HFFc6 (cell line): ENCODE results near the gene KIF23. TPM values are rescaled to one million over a fixed set of nuclear protein-coding genes. Genes with fewer than 3 reads are reported as not detected.

Experiments
- DNase-seq: peaks from one replicate; pipeline ENCODE4 v3.0.0-alpha.2; 2018
- H3K27ac Mint-ChIP-seq: 2 replicates; pipeline ENCODE4 v1.8.0; 2020; ENCODE audit warnings: mild to moderate bottlenecking, mixed read lengths
- H3K27me3 Mint-ChIP-seq: 2 replicates; pipeline ENCODE4 v1.8.0; 2021; ENCODE audit warnings: mild to moderate bottlenecking, moderate library complexity, mixed read lengths; ENCODE audit not compliant: insufficient read depth
- H3K36me3 Mint-ChIP-seq: 2 replicates; pipeline ENCODE4 v1.8.0; 2021; ENCODE audit warnings: low read depth, mixed read lengths
- H3K4me1 Mint-ChIP-seq: 2 replicates; pipeline ENCODE4 v1.8.0; 2020; ENCODE audit warnings: low read depth, mixed read lengths
- H3K4me3 Mint-ChIP-seq: 2 replicates; pipeline ENCODE4 v1.8.0; 2020; ENCODE audit warnings: mild to moderate bottlenecking, moderate library complexity, mixed read lengths
- H3K9me3 Mint-ChIP-seq: 2 replicates; pipeline ENCODE4 v1.8.0; 2020; ENCODE audit warnings: mild to moderate bottlenecking, mixed read lengths
- total RNA-seq, 6 experiments: library from RNA; stranded (reverse); fragmentation: NEBNext Ultra II Directional; extraction: Animal tissue kit (Norgen Biotek cat#: 25700); gene quantifications; 2 replicates in 1 of 6; 3 replicates in 5 of 6; pipeline ENCODE4 v1.2.3, GENCODE V29; 2021
- TF ChIP-seq, protein P1 (sequence below): fragments of 200-600 bp; sonication (generic); IDR thresholded peaks from 2 replicates; pipeline ENCODE4 v1.5.0; 2021; ENCODE audit warnings: antibody characterized with exemption, mild to moderate bottlenecking

KIF23 gene
- total RNA-seq, 6 experiments from 2014 or later = 37.0 to 74.7 (median 64.6) TPM

DNA sequence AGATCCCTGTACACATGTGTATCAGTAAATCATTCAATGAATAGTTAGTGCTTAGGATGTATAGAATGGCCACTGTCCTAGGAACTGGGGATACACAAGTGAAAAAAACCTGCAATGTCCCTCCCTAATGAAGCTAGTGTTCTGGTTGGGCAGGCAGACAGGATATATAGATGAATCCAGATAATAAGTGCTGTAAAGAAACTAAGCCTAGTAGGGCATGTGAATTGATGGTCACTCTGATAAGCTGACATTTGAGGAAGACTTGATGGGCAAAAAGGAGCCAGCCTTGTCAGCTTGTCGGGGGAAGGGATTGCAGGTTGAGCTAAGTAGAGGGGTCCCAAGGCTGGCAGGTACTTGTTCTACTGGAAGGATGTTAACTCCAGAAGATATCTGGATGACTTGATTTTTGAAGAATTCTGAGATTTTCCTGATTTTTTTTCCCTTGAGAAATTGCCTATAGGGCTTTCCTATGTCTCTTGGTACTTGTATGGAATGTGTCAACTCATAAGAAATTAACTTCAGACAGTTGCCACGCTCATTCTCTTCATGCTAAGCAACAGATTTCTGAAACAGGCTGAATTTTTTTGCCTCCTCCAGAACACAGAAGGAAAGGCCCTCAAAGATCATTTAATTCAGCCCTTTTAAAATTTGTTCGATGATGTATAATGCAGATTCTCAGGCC lies 6.3 kb upstream of the KIF23 start:
- Mint-ChIP-seq H3K36me3 (no peaks in the 10 kb centered on the region), H3K4me1 (peaks cover 35% of the 10 kb centered on the region), H3K9me3 (no peaks in the 10 kb centered on the region), H3K27ac (no peak overlapping the region), H3K4me3 (no peak overlapping the region), H3K27me3 (no peaks in the 10 kb centered on the region)
- DNase-seq = no peak
- TF ChIP-seq, protein P1, sequence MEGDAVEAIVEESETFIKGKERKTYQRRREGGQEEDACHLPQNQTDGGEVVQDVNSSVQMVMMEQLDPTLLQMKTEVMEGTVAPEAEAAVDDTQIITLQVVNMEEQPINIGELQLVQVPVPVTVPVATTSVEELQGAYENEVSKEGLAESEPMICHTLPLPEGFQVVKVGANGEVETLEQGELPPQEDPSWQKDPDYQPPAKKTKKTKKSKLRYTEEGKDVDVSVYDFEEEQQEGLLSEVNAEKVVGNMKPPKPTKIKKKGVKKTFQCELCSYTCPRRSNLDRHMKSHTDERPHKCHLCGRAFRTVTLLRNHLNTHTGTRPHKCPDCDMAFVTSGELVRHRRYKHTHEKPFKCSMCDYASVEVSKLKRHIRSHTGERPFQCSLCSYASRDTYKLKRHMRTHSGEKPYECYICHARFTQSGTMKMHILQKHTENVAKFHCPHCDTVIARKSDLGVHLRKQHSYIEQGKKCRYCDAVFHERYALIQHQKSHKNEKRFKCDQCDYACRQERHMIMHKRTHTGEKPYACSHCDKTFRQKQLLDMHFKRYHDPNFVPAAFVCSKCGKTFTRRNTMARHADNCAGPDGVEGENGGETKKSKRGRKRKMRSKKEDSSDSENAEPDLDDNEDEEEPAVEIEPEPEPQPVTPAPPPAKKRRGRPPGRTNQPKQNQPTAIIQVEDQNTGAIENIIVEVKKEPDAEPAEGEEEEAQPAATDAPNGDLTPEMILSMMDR = no peak

DNA sequence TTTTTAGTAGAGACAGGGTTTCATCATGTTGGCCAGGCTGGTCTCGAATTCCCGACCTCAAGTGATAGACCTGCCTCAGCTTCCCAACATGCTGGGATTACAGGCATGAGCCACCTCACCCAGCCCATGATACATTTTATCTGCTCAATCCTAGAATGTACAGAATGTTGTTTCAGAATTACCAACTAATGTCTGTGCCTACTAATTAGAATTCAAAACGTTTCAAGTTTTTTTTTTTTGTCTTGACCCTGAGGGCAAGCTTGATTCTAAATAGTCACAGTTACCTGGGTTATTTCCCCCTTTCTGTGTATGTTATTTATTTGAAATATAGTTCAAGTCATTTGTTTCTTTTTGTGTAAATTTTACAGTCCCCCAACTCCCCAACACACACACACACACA lies 5.3 kb upstream of the KIF23 start:
- no peaks in the 10 kb centered on the region for H3K9me3 Mint-ChIP-seq

DNA sequence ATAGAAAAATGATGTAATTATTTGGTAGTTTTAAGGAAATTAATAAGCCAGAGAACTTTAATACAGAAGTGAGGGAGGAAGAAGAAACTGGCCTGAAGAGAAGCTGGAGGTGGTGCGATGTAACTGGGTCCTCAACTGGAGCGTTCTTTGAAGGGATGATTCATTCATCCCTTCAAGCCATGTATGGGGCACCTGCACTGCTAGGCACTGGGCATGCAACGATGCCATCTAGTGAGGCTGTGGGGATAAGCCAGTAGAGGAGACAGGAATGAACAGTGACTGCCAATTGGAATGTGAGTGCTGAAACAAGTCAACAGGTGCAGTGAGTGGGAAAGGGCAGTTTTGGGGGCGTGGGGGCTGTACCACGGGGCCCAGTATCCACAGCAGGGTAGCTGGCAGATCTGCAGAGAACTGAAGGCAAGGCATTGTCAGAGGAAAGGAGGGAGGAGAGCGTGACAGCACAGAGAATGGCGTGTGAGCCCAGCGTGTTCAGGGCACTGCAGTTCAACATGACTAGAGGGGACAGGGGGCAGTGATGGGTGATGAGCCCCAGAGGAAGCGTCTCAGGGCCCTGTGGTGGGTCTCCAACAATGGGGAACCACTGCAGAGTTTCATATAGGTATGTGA lies 3.8 kb upstream of the KIF23 start:
- Mint-ChIP-seq H3K4me3 (no peak overlapping the region), H3K9me3 (no peaks in the 10 kb centered on the region), H3K36me3 (0 out of 2 replicates have a peak, but pooled peaks cover 3% of the 10 kb centered on the region), H3K27ac (no peak overlapping the region), H3K27me3 (no peaks in the 10 kb centered on the region), H3K4me1 (peaks cover 13% of the 10 kb centered on the region)
- DNase-seq = peak; percentile 40
- TF ChIP-seq, protein P1 = peak; percentile 62

More for the DNA sequence above, 5.3 kb upstream of the KIF23 start:
- TF ChIP-seq, protein P1 = no peak
- Mint-ChIP-seq H3K4me1 (peaks cover 25% of the 10 kb centered on the region), H3K4me3 (no peak overlapping the region), H3K27me3 (no peaks in the 10 kb centered on the region), H3K36me3 (no peaks in the 10 kb centered on the region), H3K27ac (no peak overlapping the region)
- no peak for DNase-seq

DNA sequence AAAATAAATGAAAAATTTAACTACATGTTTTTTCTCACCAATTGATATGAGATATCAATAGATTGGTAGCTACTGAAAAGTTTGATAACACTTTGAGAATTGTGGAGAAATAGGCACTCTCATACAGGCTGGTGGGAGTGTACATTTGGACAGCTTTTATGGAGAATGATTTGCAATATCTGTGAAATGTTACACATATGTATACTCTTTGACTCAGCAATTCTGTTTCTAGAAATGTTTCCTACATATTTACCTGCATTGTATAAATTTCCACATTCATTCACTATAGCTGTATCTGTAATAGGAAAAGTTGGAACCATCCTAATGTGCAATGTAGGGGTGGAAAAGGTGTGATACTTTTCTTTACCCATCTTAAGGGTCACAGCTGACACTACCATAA lies 1.9 kb upstream of the KIF23 start:
- TF ChIP-seq, protein P1 = no peak
- H3K4me1 Mint-ChIP-seq = peaks cover 27% of the 10 kb centered on the region
- DNase-seq = no peak
- H3K4me3 Mint-ChIP-seq = peak overlapping the region; percentile 53
- no peak overlapping the region for H3K27ac Mint-ChIP-seq
- H3K9me3 Mint-ChIP-seq = no peaks in the 10 kb centered on the region
- peaks cover 9% of the 10 kb centered on the region; the same call in 1 of the 2 replicates for H3K36me3 Mint-ChIP-seq
- H3K27me3 Mint-ChIP-seq = no peaks in the 10 kb centered on the region

DNA sequence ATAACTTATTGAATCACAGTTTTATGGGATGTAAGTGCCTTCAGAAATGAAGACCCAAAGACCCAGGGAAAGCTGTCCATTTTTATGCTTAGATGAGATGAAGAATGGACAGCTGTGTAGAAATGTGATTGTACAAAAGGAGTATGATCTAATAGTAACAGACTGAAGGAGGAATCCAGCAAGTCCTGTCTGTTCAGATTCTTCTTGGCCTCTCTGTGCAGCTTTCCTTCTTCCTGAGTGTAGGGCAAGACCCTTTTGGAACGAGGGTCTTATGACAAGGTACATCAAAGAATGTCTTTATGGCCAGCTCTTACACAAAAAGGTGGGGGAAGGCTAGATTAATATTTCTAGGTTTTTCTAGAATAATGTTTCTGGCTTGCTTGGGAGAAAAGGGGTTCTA lies 1.4 kb upstream of the KIF23 start:
- no peaks in the 10 kb centered on the region for H3K27me3 Mint-ChIP-seq
- peaks cover 9% of the 10 kb centered on the region; the same call in 1 of the 2 replicates for H3K36me3 Mint-ChIP-seq
- no peaks in the 10 kb centered on the region for H3K9me3 Mint-ChIP-seq
- TF ChIP-seq, protein P1 = no peak
- DNase-seq = no peak
- H3K4me1 Mint-ChIP-seq = peaks cover 29% of the 10 kb centered on the region
- H3K27ac Mint-ChIP-seq = peak overlapping the region; percentile 96; the same call in 1 of the 2 replicates
- H3K4me3 Mint-ChIP-seq = peak overlapping the region; percentile 98
